Astrocyte (in vitro differentiated cells and primary cell): ENCODE data around the gene PILRA.

Experiments used
- EZH2 ChIP-seq: IDR thresholded peaks from 2 replicates; pipeline ENCODE4 v1.6.1; 2012; ENCODE audit warnings: mild to moderate bottlenecking, low read length, inconsistent platforms; ENCODE audit not compliant: insufficient read depth
- TF ChIP-seq, protein P1 (sequence below): IDR thresholded peaks from 2 replicates; pipeline ENCODE4 v1.5.1; 2011; ENCODE audit warnings: low read depth, mild to moderate bottlenecking, inconsistent platforms, low read length, moderate library complexity; ENCODE audit not compliant: insufficient read depth

DNA sequence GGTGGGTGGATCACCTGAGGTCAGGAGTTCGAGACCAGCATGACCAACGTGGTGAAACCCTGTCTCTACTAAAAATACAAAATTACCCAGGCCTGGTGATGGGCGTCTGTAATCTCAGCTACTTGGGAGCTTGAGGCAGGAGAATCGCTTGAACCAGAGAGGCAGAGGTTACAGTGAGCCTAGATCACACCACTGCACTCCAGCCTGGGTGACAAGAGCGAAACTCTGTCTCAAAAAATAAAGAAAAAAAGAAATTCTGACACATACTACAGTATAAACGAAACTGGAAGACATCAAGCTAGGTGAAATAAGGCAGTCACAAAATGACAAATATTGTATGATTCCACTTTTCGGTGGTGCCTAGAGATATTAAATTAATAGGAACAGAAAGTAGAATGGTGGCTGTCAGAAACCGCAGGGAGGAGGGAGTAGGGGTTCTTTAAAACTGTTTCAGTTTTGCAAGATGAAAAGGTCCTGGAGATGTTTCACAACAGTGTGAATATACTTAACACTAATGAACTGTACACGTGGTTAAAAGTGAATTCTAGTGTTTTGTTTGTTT lies 23.2 kb downstream of the PILRA start:
- TF ChIP-seq, protein P1, sequence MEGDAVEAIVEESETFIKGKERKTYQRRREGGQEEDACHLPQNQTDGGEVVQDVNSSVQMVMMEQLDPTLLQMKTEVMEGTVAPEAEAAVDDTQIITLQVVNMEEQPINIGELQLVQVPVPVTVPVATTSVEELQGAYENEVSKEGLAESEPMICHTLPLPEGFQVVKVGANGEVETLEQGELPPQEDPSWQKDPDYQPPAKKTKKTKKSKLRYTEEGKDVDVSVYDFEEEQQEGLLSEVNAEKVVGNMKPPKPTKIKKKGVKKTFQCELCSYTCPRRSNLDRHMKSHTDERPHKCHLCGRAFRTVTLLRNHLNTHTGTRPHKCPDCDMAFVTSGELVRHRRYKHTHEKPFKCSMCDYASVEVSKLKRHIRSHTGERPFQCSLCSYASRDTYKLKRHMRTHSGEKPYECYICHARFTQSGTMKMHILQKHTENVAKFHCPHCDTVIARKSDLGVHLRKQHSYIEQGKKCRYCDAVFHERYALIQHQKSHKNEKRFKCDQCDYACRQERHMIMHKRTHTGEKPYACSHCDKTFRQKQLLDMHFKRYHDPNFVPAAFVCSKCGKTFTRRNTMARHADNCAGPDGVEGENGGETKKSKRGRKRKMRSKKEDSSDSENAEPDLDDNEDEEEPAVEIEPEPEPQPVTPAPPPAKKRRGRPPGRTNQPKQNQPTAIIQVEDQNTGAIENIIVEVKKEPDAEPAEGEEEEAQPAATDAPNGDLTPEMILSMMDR = no peak
- TF ChIP-seq EZH2 = no peak
